Prostate gland (tissue), 2 donors: Measurements from ENCODE around the gene TNS3. TPM values are rescaled to one million over a fixed set of nuclear protein-coding genes. Genes with fewer than 3 reads are reported as not detected.

Experiments used
- DNase-seq: peaks from one replicate; pipeline ENCODE4 v3.0.0-alpha.2; 2019; ENCODE audit warnings: low spot score
- H3K27ac ChIP-seq, 2 donors: fragments of 200-600 bp; sonication (generic); 2 replicates each; pipeline ENCODE4 v1.5.1; 2017 to 2019
- H3K27me3 ChIP-seq: fragments of 200-600 bp; sonication (generic); replicated peaks from 2 replicates; pipeline ENCODE4 v1.5.1; 2019; ENCODE audit not compliant: insufficient read depth
- H3K36me3 ChIP-seq, 2 donors: fragments of 200-600 bp; sonication (generic); 1 replicate in 1 of 2; 2 replicates in 1 of 2; pipeline versions ENCODE4 v1.5.1 to v1.8.1; 2017 to 2019
- H3K4me1 ChIP-seq: fragments of 200-600 bp; sonication (generic); replicated peaks from 2 replicates; pipeline ENCODE4 v1.5.1; 2019
- H3K4me3 ChIP-seq, 2 donors: fragments of 200-600 bp; sonication (generic); 2 replicates each; pipeline ENCODE4 v1.5.1; 2017 to 2019
- H3K9me3 ChIP-seq: fragments of 200-600 bp; sonication (generic); 2 replicates; pipeline ENCODE4 v1.5.1; 2017
- CTCF ChIP-seq, 4 experiments: fragments of 200-600 bp in 2 of 4; fragments of 450-650 bp in 2 of 4; sonication (generic) in 2 of 4; IDR thresholded peaks; 1 replicate in 3 of 4; 2 replicates in 1 of 4; pipeline ENCODE4 v1.5.1; 2016 to 2019; ENCODE audit warnings: antibody characterized with exemption in 4 of 4, mild to moderate bottlenecking in 2 of 4, moderate library complexity in 2 of 4
- POLR2A ChIP-seq: fragments of 450-650 bp; IDR thresholded peaks from one replicate; pipeline ENCODE4 v1.6.1; 2016; ENCODE audit warnings: antibody characterized with exemption, mild to moderate bottlenecking
- POLR2AphosphoS5 ChIP-seq: sonication (generic); formaldehyde crosslinking; IDR thresholded peaks from one replicate; pipeline ENCODE4 v1.6.1; 2017; ENCODE audit warnings: antibody characterized with exemption
- WGBS: methylation state at CpG from one replicate; pipeline ENCODE4 v1.1.5; 2018; 5-methylcytosine and 5-hydroxymethylcytosine counted together
- intact Hi-C: fragments of 100-400 bp; cut with DNase I; formaldehyde crosslinking; loops from one replicate; pipeline ENCODE4 v1.14.2; 2022
- total RNA-seq, 2 donors: library from RNA; depleted of rRNA; stranded (reverse); fragments of >200 nt; gene quantifications; one replicate each; pipeline ENCODE4 v1.1.0, GENCODE V29; 2016

The TNS3 gene
- total RNA-seq, 2 donors from 2014 or later, result 19.5 to 95.8 TPM

GRCh38 chr7:47579458-47579857, 2.5 kb downstream of the TNS3 start:
- TF ChIP-seq POLR2A, result no peak
- no peak for TF ChIP-seq POLR2AphosphoS5
- no peak for TF ChIP-seq CTCF (IDR thresholded peaks at IDR 0.05)
- WGBS, result 92% methylated on average over 3 of the region's 3 CpGs
- intact Hi-C loops, result loop anchor here (10.0 kb wide), 2 partner anchors 125 to 205 kb away; no protein-coding TSS in a partner anchor
- no peaks in the 10 kb centered on the region for H3K9me3 ChIP-seq
- H3K4me3 ChIP-seq, result no peak overlapping the region
- no peaks in the 10 kb centered on the region for H3K36me3 ChIP-seq
- DNase-seq, result no peak
- H3K27ac ChIP-seq, result peak overlapping the region; percentile 12 to 56
- H3K27me3 ChIP-seq, result no peaks in the 10 kb centered on the region
- H3K4me1 ChIP-seq, result no peaks in the 10 kb centered on the region

- intact Hi-C loops, result loop anchor here (10.0 kb wide), 2 partner anchors 124 to 206 kb away; no protein-coding TSS in a partner anchor
- Histone ChIP-seq H3K4me1 (no peaks in the 10 kb centered on the region), H3K4me3 (no peak overlapping the region), H3K36me3 (no peaks in the 10 kb centered on the region), H3K27me3 (no peaks in the 10 kb centered on the region), H3K9me3 (no peaks in the 10 kb centered on the region), H3K27ac (peak overlapping the region; percentile 12 to 56)
- TF ChIP-seq POLR2AphosphoS5 (peak; percentile 76), POLR2A (peak; percentile 16), CTCF (IDR thresholded peaks at IDR 0.05) (no peak)
- peak; percentile 65 for DNase-seq
- WGBS, result 19% methylated on average over 18 of the region's 18 CpGs
Observed at GRCh38 chr7:47578579-47579270, 3.2 kb downstream of the TNS3 start.

- TF ChIP-seq POLR2A (no peak), POLR2AphosphoS5 (no peak)
- no peaks in the 10 kb centered on the region for H3K9me3 ChIP-seq
- H3K4me3 ChIP-seq, result no peak overlapping the region
- intact Hi-C loops, result loop anchor here (10.0 kb wide), 2 partner anchors 123 to 207 kb away; no protein-coding TSS in a partner anchor
- no peak for DNase-seq
- no peaks in the 10 kb centered on the region for H3K36me3 ChIP-seq
- peak overlapping the region; percentile 63 for H3K27ac ChIP-seq
- H3K4me1 ChIP-seq, result no peaks in the 10 kb centered on the region
- WGBS, result 46% methylated on average over 14 of the region's 14 CpGs
- H3K27me3 ChIP-seq, result no peaks in the 10 kb centered on the region
Observed at GRCh38 chr7:47577321-47577919, 4.5 kb downstream of the TNS3 start.

GRCh38 chr7:47576866-47577306, 5.0 kb downstream of the TNS3 start:
- DNase-seq, result no peak
- 20% methylated on average over 15 of the region's 15 CpGs for WGBS
- Histone ChIP-seq H3K36me3 (no peaks in the 10 kb centered on the region), H3K4me3 (no peak overlapping the region), H3K4me1 (peaks cover under 1% of the 10 kb centered on the region), H3K27ac (peak overlapping the region; percentile 63), H3K27me3 (no peaks in the 10 kb centered on the region), H3K9me3 (no peaks in the 10 kb centered on the region)
- TF ChIP-seq POLR2A (no peak), POLR2AphosphoS5 (no peak), CTCF (IDR thresholded peaks at IDR 0.05) (no peak)
- intact Hi-C loops, result loop anchor here (10.0 kb wide), 2 partner anchors 122 to 208 kb away; no protein-coding TSS in a partner anchor

- no peaks in the 10 kb centered on the region for H3K9me3 ChIP-seq
- H3K27ac ChIP-seq, result peak overlapping the region; percentile 63
- WGBS, result 21% methylated on average over 13 of the region's 13 CpGs
- intact Hi-C loops, result loop anchor here (10.0 kb wide), 2 partner anchors 121 to 209 kb away; no protein-coding TSS in a partner anchor
- peaks cover 5% of the 10 kb centered on the region for H3K4me1 ChIP-seq
- DNase-seq, result peak; percentile 60
- no peak overlapping the region for H3K4me3 ChIP-seq
- TF ChIP-seq POLR2A, result no peak
- peak; percentile 52 for TF ChIP-seq POLR2AphosphoS5
- H3K36me3 ChIP-seq, result no peaks in the 10 kb centered on the region
- H3K27me3 ChIP-seq, result no peaks in the 10 kb centered on the region
Observed at GRCh38 chr7:47576031-47576865, 5.7 kb downstream of the TNS3 start.
